GM12878 (cell line): ENCODE data around the gene B9D1.

ENCODE experiments used
- BACH1 ChIP-seq: fragments of 450-650 bp; IDR thresholded peaks from 2 replicates; pipeline ENCODE4 v1.6.1; 2017; ENCODE audit warnings: mild to moderate bottlenecking, borderline replicate concordance
- BCL11A ChIP-seq: IDR thresholded peaks from 2 replicates; pipeline ENCODE4 v1.6.1; 2011; ENCODE audit warnings: low read depth, low read length
- CEBPB ChIP-seq, 2 experiments: fragments of 150-350 bp in 1 of 2; IDR thresholded peaks; 2 replicates each; pipeline ENCODE4 v1.6.1; 2012 to 2014; ENCODE audit warnings: low read depth in 2 of 2, low read length in 2 of 2, borderline replicate concordance in 1 of 2, inconsistent platforms in 1 of 2
- DPF2 ChIP-seq: fragments of 450-650 bp; IDR thresholded peaks from 2 replicates; pipeline ENCODE4 v1.6.1; 2017; ENCODE audit warnings: mild to moderate bottlenecking
- ESRRA ChIP-seq: IDR thresholded peaks from 2 replicates; pipeline ENCODE4 v1.6.1; 2012; ENCODE audit warnings: mild to moderate bottlenecking, low read length, improper control_type of control experiment
- FOXM1 ChIP-seq: IDR thresholded peaks from 2 replicates; pipeline ENCODE4 v1.6.1; 2012; ENCODE audit warnings: low read depth, mild to moderate bottlenecking, inconsistent platforms, low read length, moderate library complexity
- HCFC1 ChIP-seq: fragments of 150-350 bp; IDR thresholded peaks from 2 replicates; pipeline ENCODE4 v1.6.1; 2014; ENCODE audit warnings: low read length
- PAX5 ChIP-seq: IDR thresholded peaks from 2 replicates; pipeline ENCODE4 v1.6.1; 2011; ENCODE audit warnings: low read depth, low read length, borderline replicate concordance
- RAD21 ChIP-seq: IDR thresholded peaks from 2 replicates; pipeline ENCODE4 v1.6.1; 2011; ENCODE audit warnings: mild to moderate bottlenecking, low read depth, low read length, moderate library complexity; ENCODE audit not compliant: insufficient read depth
- SMC3 ChIP-seq: IDR thresholded peaks from 2 replicates; pipeline ENCODE4 v1.6.1; 2011; ENCODE audit warnings: low read length, improper control_type of control experiment, borderline replicate concordance
- ZNF274 ChIP-seq: IDR thresholded peaks from one replicate; pipeline ENCODE4 v1.8.0; 2011; ENCODE audit not compliant: insufficient read length, insufficient read depth
- TF ChIP-seq, protein P1 (sequence below), 3 experiments: IDR thresholded peaks in 2 of 3; conservative IDR thresholded peaks in 1 of 3; 2 replicates each; pipeline ENCODE4 v1.5.1; 2011; ENCODE audit warnings: low read depth in 3 of 3, low read length in 3 of 3, mild to moderate bottlenecking in 3 of 3, control low read depth in 2 of 3, moderate library complexity in 2 of 3, inconsistent platforms in 1 of 3, mixed read lengths in 1 of 3; ENCODE audit not compliant: control insufficient read depth in 2 of 3, insufficient read depth in 1 of 3; ENCODE audit errors: extremely low read depth in 1 of 3

DNA sequence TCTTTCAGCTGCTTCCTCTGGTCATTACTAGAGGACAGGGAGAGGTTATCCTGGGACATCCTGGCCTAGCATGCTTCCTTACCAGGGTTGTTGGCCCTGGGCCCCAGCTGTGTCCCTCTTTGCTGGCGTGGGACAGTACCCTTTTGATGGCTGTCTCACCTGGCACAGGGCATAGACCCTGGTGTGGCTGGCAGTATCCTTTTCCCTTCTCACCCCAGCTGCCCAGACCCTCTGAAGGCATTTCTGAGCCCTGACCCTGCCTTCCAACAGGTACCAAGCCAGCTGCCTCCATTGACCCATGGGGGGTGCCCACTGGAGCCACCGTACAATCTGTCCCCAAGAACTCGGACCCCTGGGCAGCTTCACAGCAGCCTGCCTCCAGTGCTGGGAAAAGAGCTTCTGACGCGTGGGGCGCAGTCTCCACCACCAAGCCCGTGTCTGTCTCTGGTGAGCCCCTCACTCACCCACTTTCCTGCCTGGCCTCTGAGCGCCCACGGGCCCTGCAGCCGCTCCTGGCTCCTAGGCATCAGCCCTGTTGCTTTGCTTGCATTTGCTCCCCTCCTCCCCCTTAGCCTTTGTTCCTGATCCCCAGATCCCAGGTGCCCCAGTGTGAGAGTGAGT, 34.0 kb downstream of the B9D1 start:
- TF ChIP-seq CEBPB (IDR thresholded peaks at IDR 0.05; ENCODE audit: borderline replicate concordance in 1 of 2, low read depth in 2 of 2, low read length in 2 of 2) (no peak), SMC3 (no peak), DPF2 (no peak), BCL11A (no peak), ESRRA (no peak), BACH1 (no peak), HCFC1 (no peak), ZNF274 (no peak), RAD21 (no peak), PAX5 (no peak), FOXM1 (no peak)
- TF ChIP-seq, protein P1, sequence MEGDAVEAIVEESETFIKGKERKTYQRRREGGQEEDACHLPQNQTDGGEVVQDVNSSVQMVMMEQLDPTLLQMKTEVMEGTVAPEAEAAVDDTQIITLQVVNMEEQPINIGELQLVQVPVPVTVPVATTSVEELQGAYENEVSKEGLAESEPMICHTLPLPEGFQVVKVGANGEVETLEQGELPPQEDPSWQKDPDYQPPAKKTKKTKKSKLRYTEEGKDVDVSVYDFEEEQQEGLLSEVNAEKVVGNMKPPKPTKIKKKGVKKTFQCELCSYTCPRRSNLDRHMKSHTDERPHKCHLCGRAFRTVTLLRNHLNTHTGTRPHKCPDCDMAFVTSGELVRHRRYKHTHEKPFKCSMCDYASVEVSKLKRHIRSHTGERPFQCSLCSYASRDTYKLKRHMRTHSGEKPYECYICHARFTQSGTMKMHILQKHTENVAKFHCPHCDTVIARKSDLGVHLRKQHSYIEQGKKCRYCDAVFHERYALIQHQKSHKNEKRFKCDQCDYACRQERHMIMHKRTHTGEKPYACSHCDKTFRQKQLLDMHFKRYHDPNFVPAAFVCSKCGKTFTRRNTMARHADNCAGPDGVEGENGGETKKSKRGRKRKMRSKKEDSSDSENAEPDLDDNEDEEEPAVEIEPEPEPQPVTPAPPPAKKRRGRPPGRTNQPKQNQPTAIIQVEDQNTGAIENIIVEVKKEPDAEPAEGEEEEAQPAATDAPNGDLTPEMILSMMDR (IDR thresholded peaks at IDR 0.05 in 2 of 3, conservative IDR thresholded peaks at IDR 0.05 in 1 of 3; ENCODE audit: control insufficient read depth in 2 of 3, extremely low read depth in 1 of 3, insufficient read depth in 1 of 3, low read depth in 3 of 3, low read length in 3 of 3): no peak
